GM13977 (cell line): ENCODE measurements around the gene CEP72.

Experiments
- DNase-seq: peaks from one replicate; pipeline ENCODE4 v3.0.0; 2012; ENCODE audit warnings: low spot score
- CTCF ChIP-seq: IDR thresholded peaks from 2 replicates; pipeline ENCODE4 v1.5.1; 2012; ENCODE audit warnings: mild to moderate bottlenecking, control low read depth; ENCODE audit not compliant: insufficient read depth; ENCODE audit errors: extremely low read depth, missing control alignments
- in situ Hi-C: fragments of 300-500 bp; cut with MboI; formaldehyde crosslinking; loops from one replicate; pipeline ENCODE4 v1.12.0; 2022; ENCODE audit warnings: low sequenced_read_pairs, low pct_unique_long_range_greater_than_20kb, mixed read lengths, inconsistent platforms; ENCODE audit not compliant: unreplicated experiment

Gene CEP72

GRCh38 chr5:663436-664342 lies 51.5 kb downstream of the CEP72 start:
- no peak for TF ChIP-seq CTCF
- in situ Hi-C loops = loop anchor here (10.0 kb wide), 1 partner anchor 241 kb away; no protein-coding TSS in a partner anchor
- DNase-seq = no peak

- TF ChIP-seq CTCF = no peak
- in situ Hi-C loops = loop anchor here (10.0 kb wide), 1 partner anchor 240 kb away; no protein-coding TSS in a partner anchor
- DNase-seq = no peak
Observed at GRCh38 chr5:664343-664993, 52.3 kb downstream of the CEP72 start.

- no peak for TF ChIP-seq CTCF
- no peak for DNase-seq
- in situ Hi-C loops = loop anchor here (10.0 kb wide), 1 partner anchor 240 kb away; no protein-coding TSS in a partner anchor
Observed at GRCh38 chr5:664994-665360, 52.8 kb downstream of the CEP72 start.

GRCh38 chr5:665541-665955 lies 53.4 kb downstream of the CEP72 start:
- in situ Hi-C loops = loop anchor here (10.0 kb wide), 1 partner anchor 239 kb away; no protein-coding TSS in a partner anchor
- DNase-seq = no peak
- TF ChIP-seq CTCF = no peak

GRCh38 chr5:665956-666711 lies 54.0 kb downstream of the CEP72 start:
- DNase-seq = no peak
- in situ Hi-C loops = loop anchor here (10.0 kb wide), 1 partner anchor 239 kb away; no protein-coding TSS in a partner anchor

More at GRCh38 chr5:665956-666711, 54.0 kb downstream of the CEP72 start:
- no peak for TF ChIP-seq CTCF
